H1 (cell line): ENCODE results near the gene CNDP2.

Experiments
- CBX5 ChIP-seq: fragments of 300-800, 300-1000 bp; sonication (generic); IDR thresholded peaks from 2 replicates; pipeline ENCODE4 v1.7.1; 2016; ENCODE audit warnings: antibody characterized with exemption, low read length, low read depth
- EZH2 ChIP-seq: fragments of 200-600 bp; sonication (generic); IDR thresholded peaks from 2 replicates; pipeline ENCODE4 v1.7.1; 2012; ENCODE audit warnings: low read depth, mild to moderate bottlenecking, moderate library complexity, low read length, inconsistent platforms; ENCODE audit not compliant: severe bottlenecking
- HDAC6 ChIP-seq: IDR thresholded peaks from one replicate; pipeline ENCODE4 v1.7.1; 2012; ENCODE audit warnings: low read depth, mild to moderate bottlenecking, inconsistent platforms, low read length, moderate library complexity
- MAX ChIP-seq: IDR thresholded peaks from 2 replicates; pipeline ENCODE4 v1.6.1; 2012; ENCODE audit warnings: inconsistent platforms
- RFX5 ChIP-seq: IDR thresholded peaks from 2 replicates; pipeline ENCODE4 v1.6.1; 2011; ENCODE audit warnings: low read depth, low read length, improper control_type of control experiment, borderline replicate concordance
- SP2 ChIP-seq: IDR thresholded peaks from 2 replicates; pipeline ENCODE4 v1.6.1; 2012; ENCODE audit warnings: mild to moderate bottlenecking, low read length, inconsistent platforms
- TAF1 ChIP-seq: IDR thresholded peaks from 2 replicates; pipeline ENCODE4 v1.6.1; 2011; ENCODE audit warnings: mild to moderate bottlenecking, low read depth, low read length
- USF2 ChIP-seq: IDR thresholded peaks from 2 replicates; pipeline ENCODE4 v1.6.1; 2011; ENCODE audit warnings: low read length, improper control_type of control experiment

- no peak for TF ChIP-seq EZH2
- TF ChIP-seq CBX5: no peak
- TF ChIP-seq HDAC6: no peak
- no peak for TF ChIP-seq SP2
- no peak for TF ChIP-seq MAX
- TF ChIP-seq USF2: no peak
- TF ChIP-seq RFX5: no peak
- TF ChIP-seq TAF1: no peak
These were observed 7.0 kb downstream of the CNDP2 start for GRCh38 chr18:74503137-74503536.
